ENCODE results near the gene NBL1. TPM values are rescaled to one million over a fixed set of nuclear protein-coding genes. Genes with fewer than 3 reads are reported as not detected.
A peak's percentile ranks its signal among the peaks of the same experiment; 100 is the strongest.

Gene NBL1
- total RNA-seq, 3 donors from 2014 or later = 320 to 457 (median 426) TPM

DNA sequence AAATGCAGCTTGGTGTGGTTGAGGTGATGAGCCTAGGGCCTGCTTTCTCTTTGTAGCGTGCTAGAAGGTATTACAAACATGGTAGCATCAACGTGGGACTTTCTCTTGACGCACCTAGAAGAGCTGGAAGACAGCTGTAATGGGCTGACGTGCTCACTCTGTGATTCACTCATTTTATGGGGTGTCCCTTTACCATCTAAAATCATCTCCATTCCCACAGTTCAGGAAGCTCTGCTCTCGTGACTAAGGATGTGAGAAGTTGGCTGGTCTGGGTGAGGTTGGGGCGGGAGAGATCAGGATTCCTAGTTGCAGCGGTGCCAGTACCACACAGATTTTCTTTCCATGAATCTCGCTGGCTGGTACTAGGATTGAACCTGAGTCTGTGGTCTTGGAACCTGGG lies 24.8 kb downstream of the NBL1 start:
- intact Hi-C loops (cut with DNase I, micrococcal nuclease) = no loop called here
- Histone ChIP-seq H3K4me3 (no peak overlapping the region), H3K9me3 (no peaks in the 10 kb centered on the region), H3K4me1 (ENCODE audit: low read depth) (peaks cover 7% of the 10 kb centered on the region), H3K36me3 (ENCODE audit: low read depth) (no peaks in the 10 kb centered on the region)
- DNase-seq (no peak), ATAC-seq (no peak)
- TF ChIP-seq, protein P1, sequence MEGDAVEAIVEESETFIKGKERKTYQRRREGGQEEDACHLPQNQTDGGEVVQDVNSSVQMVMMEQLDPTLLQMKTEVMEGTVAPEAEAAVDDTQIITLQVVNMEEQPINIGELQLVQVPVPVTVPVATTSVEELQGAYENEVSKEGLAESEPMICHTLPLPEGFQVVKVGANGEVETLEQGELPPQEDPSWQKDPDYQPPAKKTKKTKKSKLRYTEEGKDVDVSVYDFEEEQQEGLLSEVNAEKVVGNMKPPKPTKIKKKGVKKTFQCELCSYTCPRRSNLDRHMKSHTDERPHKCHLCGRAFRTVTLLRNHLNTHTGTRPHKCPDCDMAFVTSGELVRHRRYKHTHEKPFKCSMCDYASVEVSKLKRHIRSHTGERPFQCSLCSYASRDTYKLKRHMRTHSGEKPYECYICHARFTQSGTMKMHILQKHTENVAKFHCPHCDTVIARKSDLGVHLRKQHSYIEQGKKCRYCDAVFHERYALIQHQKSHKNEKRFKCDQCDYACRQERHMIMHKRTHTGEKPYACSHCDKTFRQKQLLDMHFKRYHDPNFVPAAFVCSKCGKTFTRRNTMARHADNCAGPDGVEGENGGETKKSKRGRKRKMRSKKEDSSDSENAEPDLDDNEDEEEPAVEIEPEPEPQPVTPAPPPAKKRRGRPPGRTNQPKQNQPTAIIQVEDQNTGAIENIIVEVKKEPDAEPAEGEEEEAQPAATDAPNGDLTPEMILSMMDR (IDR thresholded peaks at IDR 0.05) = no peak

DNA sequence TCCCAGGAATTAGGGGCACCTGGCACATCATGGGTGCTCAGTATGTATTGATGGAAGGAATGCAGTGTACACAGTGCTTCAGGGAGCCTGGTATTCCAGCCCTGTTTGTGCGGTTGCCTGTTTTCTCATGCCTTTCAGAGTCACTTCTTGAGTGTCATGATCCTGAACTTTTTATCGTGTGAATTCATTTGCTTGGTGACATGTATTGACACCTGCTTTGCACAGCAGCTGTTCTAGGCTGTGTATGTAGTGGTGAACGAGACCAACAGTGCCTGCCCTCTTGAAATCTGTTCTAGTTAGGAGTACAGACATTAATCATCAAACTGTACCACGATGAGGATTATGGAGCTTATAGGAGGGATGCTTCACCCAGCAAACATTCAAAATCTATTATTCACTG lies 26.7 kb downstream of the NBL1 start:
- TF ChIP-seq, protein P1 (IDR thresholded peaks at IDR 0.05) = no peak
- DNase-seq (no peak), ATAC-seq (no peak)
- no peaks in the 10 kb centered on the region for H3K4me1 ChIP-seq (ENCODE audit: low read depth)
- intact Hi-C loops (cut with DNase I, micrococcal nuclease) = no loop called here
- no peak overlapping the region for H3K4me3 ChIP-seq
- no peaks in the 10 kb centered on the region for H3K9me3 ChIP-seq
- H3K36me3 ChIP-seq (ENCODE audit: low read depth) = no peaks in the 10 kb centered on the region

DNA sequence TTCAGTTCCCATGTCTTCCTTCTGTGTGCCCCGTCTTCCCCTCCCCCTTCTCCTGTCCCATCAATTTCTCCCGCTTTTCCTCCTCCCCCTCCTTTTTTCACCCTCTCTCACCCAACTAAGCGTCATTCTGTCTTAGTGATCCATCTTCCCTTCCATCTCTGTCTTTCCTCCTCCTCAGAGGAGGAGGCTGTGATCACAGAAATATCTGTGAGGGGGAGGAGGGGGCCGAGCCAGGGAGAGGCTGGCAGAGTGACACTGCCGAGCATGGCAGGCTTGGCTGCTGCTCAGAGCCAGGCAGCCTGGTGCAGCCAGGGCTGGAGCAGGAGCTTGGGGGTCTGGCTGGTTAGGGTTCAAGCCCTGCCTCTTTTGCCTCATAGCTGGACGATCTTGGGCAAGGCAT lies 28.1 kb downstream of the NBL1 start:
- Histone ChIP-seq H3K4me1 (ENCODE audit: low read depth) (no peaks in the 10 kb centered on the region), H3K36me3 (ENCODE audit: low read depth) (no peaks in the 10 kb centered on the region), H3K9me3 (no peaks in the 10 kb centered on the region), H3K4me3 (no peak overlapping the region)
- ATAC-seq (no peak), DNase-seq (no peak)
- intact Hi-C loops (cut with DNase I, micrococcal nuclease) = no loop called here
- TF ChIP-seq, protein P1 (IDR thresholded peaks at IDR 0.05) = no peak

DNA sequence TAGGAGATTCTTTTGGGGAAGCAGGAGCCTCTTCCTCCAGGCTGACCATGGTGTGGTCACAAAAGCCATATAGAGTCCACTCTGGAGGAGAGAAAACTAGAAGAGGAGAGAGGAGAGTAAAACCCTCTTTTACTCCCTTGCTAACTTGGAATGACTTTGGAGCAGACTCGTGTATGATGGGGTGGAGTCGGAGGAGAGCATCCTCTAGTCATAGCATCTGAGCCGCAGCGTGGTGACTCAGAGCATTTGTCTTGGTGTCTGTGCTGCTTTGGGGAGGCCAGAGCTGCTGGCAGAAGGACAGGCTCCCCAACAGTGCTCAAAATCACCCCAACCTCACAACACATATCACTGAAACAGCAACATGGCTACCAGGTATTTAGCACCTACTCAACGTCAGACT lies 31.7 kb downstream of the NBL1 start:
- Histone ChIP-seq H3K9me3 (no peaks in the 10 kb centered on the region), H3K4me1 (ENCODE audit: low read depth) (no peaks in the 10 kb centered on the region), H3K4me3 (no peak overlapping the region), H3K36me3 (ENCODE audit: low read depth) (no peaks in the 10 kb centered on the region)
- ATAC-seq = no peak
- no peak for DNase-seq
- TF ChIP-seq, protein P1 (IDR thresholded peaks at IDR 0.05) = no peak
- intact Hi-C loops (cut with DNase I, micrococcal nuclease) = no loop called here

DNA sequence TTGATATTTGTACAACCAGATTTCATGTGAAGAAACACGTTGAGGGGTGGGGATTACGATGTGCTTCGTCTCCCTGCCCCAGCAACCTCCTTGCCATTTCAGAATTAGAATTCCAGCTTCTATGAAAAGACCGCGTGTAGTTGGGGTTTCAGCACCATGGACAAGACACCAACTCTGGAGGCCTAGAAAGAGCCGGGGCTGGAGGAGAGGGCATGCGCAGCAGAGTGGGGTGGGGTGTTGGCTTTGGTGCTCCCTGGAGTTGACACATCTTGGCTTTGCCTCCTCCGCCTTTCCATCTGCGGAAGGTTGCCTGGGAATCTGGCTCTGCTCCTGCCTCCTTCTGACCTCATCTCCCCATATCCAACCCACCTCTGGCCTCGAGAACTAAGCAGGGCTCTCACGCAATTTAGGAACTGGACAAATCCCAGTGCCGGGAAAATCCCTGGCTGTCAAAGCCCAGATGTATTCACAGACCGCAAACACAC lies 32.4 kb downstream of the NBL1 start:
- TF ChIP-seq, protein P1 (IDR thresholded peaks at IDR 0.05) = no peak
- intact Hi-C loops (cut with DNase I, micrococcal nuclease) = no loop called here
- peak in 2 of 3 donors; percentile 42 to 64 for DNase-seq
- Histone ChIP-seq H3K9me3 (no peaks in the 10 kb centered on the region), H3K36me3 (ENCODE audit: low read depth) (no peaks in the 10 kb centered on the region), H3K4me1 (ENCODE audit: low read depth) (no peaks in the 10 kb centered on the region), H3K4me3 (no peak overlapping the region)
- ATAC-seq = peak; percentile 72

DNA sequence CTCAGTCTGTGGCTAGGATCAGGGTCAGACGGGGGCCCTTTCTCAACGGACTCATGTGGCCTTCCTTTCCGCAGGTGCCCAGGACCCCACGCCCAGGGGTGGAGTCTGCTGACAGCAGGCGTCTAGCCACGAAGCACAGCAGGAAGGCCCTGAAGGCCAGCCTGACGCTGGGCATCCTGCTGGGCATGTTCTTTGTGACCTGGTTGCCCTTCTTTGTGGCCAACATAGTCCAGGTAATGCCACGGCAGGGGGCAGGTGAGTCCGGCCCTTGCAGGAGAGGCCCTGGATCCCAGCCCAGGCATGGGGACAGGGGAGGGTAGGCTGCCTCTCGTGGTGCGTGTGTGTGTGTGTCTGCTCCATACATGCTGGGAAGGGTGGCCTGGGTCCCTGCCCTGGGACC lies 34.4 kb downstream of the NBL1 start:
- no peaks in the 10 kb centered on the region for H3K36me3 ChIP-seq (ENCODE audit: low read depth)
- H3K4me3 ChIP-seq = no peak overlapping the region
- intact Hi-C loops (cut with DNase I, micrococcal nuclease) = no loop called here
- H3K4me1 ChIP-seq (ENCODE audit: low read depth) = no peaks in the 10 kb centered on the region
- TF ChIP-seq, protein P1 (IDR thresholded peaks at IDR 0.05) = no peak
- no peak for DNase-seq
- no peaks in the 10 kb centered on the region for H3K9me3 ChIP-seq
- ATAC-seq = peak; percentile 13
